ENCODE measurements around the gene C2CD4B.

- TF ChIP-seq POLR2AphosphoS5 (IDR thresholded peaks at IDR 0.05; ENCODE audit: low read depth, low read length) (no peak), POLR2A (IDR thresholded peaks at IDR 0.05; ENCODE audit: low read depth, low read length) (no peak)
Measured at GRCh38 chr15:62165104-62165792, at the start of gene C2CD4B.

All from GM12892 (cell line).